ENCODE data around the gene SLIT3. TPM values are rescaled to one million over a fixed set of nuclear protein-coding genes. Genes with fewer than 3 reads are reported as not detected.

SLIT3 gene
- total and polyA plus RNA-seq, 4 donors: 4.6 to 48.5 (median 19.8) TPM

DNA sequence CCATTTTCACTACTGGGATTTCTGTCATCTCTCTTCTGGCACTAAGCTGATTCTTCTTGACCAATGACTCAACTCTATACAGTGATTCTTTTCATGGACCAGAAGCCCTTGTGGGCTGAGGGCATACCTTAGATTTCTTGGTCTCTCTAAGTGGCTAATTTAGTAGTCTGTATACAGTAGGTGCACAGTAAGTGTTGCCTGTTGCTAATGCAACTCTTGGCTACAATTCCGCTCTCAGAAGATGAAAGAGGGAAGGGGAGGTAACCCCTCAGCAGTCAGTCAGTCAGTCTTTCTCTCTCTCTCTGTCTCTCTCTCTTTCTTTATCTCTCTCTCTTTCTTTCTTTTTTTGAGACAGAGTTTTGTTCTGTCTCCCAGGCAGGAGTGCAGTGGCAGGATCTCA, 606.6 kb downstream of the SLIT3 start:
- TF ChIP-seq CTCF (IDR thresholded peaks at IDR 0.05; ENCODE audit: control extremely low read depth, extremely low read depth): no peak
- Histone ChIP-seq H3K9me3 (ENCODE audit: control insufficient read depth in 4 of 4, insufficient read depth in 3 of 4, low read length in 3 of 4) (peaks cover 0 to 2% (median 0%) of the 10 kb centered on the region in 4 donors), H3K9ac (ENCODE audit: insufficient read depth in 1 of 2, low read length in 2 of 2) (no peak overlapping the region), H3K4me1 (ENCODE audit: control insufficient read depth in 5 of 5, insufficient read depth in 5 of 5, low read length in 5 of 5) (no peaks in the 10 kb centered on the region), H3K4me3 (no peak overlapping the region), H3K27me3 (ENCODE audit: control insufficient read depth in 3 of 3, insufficient read depth in 3 of 3, low read length in 2 of 3) (no peaks in the 10 kb centered on the region), H3K36me3 (ENCODE audit: control insufficient read depth in 4 of 4, insufficient read depth in 4 of 4, low read length in 4 of 4) (peaks cover 0 to 17% (median 8%) of the 10 kb centered on the region in 4 donors), H3K27ac (ENCODE audit: low read depth in 1 of 2, low read length in 1 of 2) (no peak overlapping the region)
- 100% methylated on average over 1 of the region's 1 CpG for WGBS, 2 donors
- no peak for ATAC-seq (ENCODE audit: insufficient read depth, low FRiP score)
- no peak for DNase-seq

DNA sequence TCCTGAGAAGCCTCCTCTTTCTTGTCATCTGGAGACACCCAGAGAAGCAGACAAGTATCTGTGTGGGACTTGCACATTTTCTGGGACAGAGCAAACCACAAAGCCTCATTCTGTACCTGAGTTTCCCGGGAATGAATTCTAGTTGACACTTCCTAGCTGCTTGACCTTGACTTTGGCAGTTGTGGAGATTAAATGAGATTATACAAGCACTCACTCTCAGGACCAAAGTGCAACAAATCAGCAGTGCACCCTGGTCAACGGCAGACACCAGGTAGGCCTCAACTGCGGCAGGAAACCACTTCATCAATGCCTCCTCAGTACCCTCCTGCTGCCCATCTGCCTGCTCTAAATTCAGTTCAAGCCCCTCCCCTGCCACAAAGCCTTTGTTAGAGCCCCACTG, 607.1 kb downstream of the SLIT3 start:
- no peak for TF ChIP-seq CTCF (IDR thresholded peaks at IDR 0.05; ENCODE audit: control extremely low read depth, extremely low read depth)
- Histone ChIP-seq H3K27ac (ENCODE audit: low read depth in 1 of 2, low read length in 1 of 2) (no peak overlapping the region), H3K27me3 (ENCODE audit: control insufficient read depth in 3 of 3, insufficient read depth in 3 of 3, low read length in 2 of 3) (no peaks in the 10 kb centered on the region), H3K9ac (ENCODE audit: insufficient read depth in 1 of 2, low read length in 2 of 2) (no peak overlapping the region), H3K36me3 (ENCODE audit: control insufficient read depth in 4 of 4, insufficient read depth in 4 of 4, low read length in 4 of 4) (peaks cover 0 to 15% (median 8%) of the 10 kb centered on the region in 4 donors), H3K9me3 (ENCODE audit: control insufficient read depth in 4 of 4, insufficient read depth in 3 of 4, low read length in 3 of 4) (peaks cover 0 to 2% (median 0%) of the 10 kb centered on the region in 4 donors), H3K4me1 (ENCODE audit: control insufficient read depth in 5 of 5, insufficient read depth in 5 of 5, low read length in 5 of 5) (no peaks in the 10 kb centered on the region), H3K4me3 (no peak overlapping the region)
- DNase-seq (no peak), ATAC-seq (ENCODE audit: insufficient read depth, low FRiP score) (no peak)
- WGBS, 2 donors: 68 to 79% methylated on average over 3 of the region's 3 CpGs

GRCh38 chr5:168693297-168693696, 607.6 kb downstream of the SLIT3 start:
- H3K27me3 ChIP-seq (ENCODE audit: control insufficient read depth in 3 of 3, insufficient read depth in 3 of 3, low read length in 2 of 3): no peaks in the 10 kb centered on the region
- no peaks in the 10 kb centered on the region for H3K4me1 ChIP-seq (ENCODE audit: control insufficient read depth in 5 of 5, insufficient read depth in 5 of 5, low read length in 5 of 5)
- no peak overlapping the region for H3K4me3 ChIP-seq
- peaks cover 0 to 15% (median 5%) of the 10 kb centered on the region in 4 donors for H3K36me3 ChIP-seq (ENCODE audit: control insufficient read depth in 4 of 4, insufficient read depth in 4 of 4, low read length in 4 of 4)
- 57 to 73% methylated on average over 5 of the region's 5 CpGs for WGBS, 2 donors
- no peak overlapping the region for H3K9ac ChIP-seq (ENCODE audit: insufficient read depth in 1 of 2, low read length in 2 of 2)
- ATAC-seq (ENCODE audit: insufficient read depth, low FRiP score) (no peak), DNase-seq (no peak)
- TF ChIP-seq CTCF (IDR thresholded peaks at IDR 0.05; ENCODE audit: control extremely low read depth, extremely low read depth): no peak
- no peak overlapping the region for H3K27ac ChIP-seq (ENCODE audit: low read depth in 1 of 2, low read length in 1 of 2)
- peaks cover 0 to 2% (median 0%) of the 10 kb centered on the region in 4 donors for H3K9me3 ChIP-seq (ENCODE audit: control insufficient read depth in 4 of 4, insufficient read depth in 3 of 4, low read length in 3 of 4)

GRCh38 chr5:168691891-168692290, 609.0 kb downstream of the SLIT3 start:
- ATAC-seq (ENCODE audit: insufficient read depth, low FRiP score) (no peak), DNase-seq (no peak)
- Histone ChIP-seq H3K4me1 (ENCODE audit: control insufficient read depth in 5 of 5, insufficient read depth in 5 of 5, low read length in 5 of 5) (no peaks in the 10 kb centered on the region), H3K27ac (ENCODE audit: low read depth in 1 of 2, low read length in 1 of 2) (no peak overlapping the region), H3K9ac (ENCODE audit: insufficient read depth in 1 of 2, low read length in 2 of 2) (no peak overlapping the region), H3K4me3 (no peak overlapping the region), H3K9me3 (ENCODE audit: control insufficient read depth in 4 of 4, insufficient read depth in 3 of 4, low read length in 3 of 4) (peaks cover 0 to 3% (median 0%) of the 10 kb centered on the region in 4 donors), H3K36me3 (ENCODE audit: control insufficient read depth in 4 of 4, insufficient read depth in 4 of 4, low read length in 4 of 4) (peaks cover 0 to 9% (median 4%) of the 10 kb centered on the region in 4 donors), H3K27me3 (ENCODE audit: control insufficient read depth in 3 of 3, insufficient read depth in 3 of 3, low read length in 2 of 3) (no peaks in the 10 kb centered on the region)
- 73 to 80% methylated on average over 4 of the region's 4 CpGs for whole genome bisulfite sequencing, 2 donors
- TF ChIP-seq CTCF (IDR thresholded peaks at IDR 0.05; ENCODE audit: control extremely low read depth, extremely low read depth): no peak
